HG03039 (cell line): ENCODE data around the gene AGPAT4.

Experiments used
- ATAC-seq: cut with Tn5 transposase; IDR thresholded peaks from one replicate; pipeline ENCODE4 v1.9.1; 2021; ENCODE audit warnings: mild to moderate bottlenecking, moderate library complexity; ENCODE audit not compliant: unreplicated experiment

Gene AGPAT4

DNA sequence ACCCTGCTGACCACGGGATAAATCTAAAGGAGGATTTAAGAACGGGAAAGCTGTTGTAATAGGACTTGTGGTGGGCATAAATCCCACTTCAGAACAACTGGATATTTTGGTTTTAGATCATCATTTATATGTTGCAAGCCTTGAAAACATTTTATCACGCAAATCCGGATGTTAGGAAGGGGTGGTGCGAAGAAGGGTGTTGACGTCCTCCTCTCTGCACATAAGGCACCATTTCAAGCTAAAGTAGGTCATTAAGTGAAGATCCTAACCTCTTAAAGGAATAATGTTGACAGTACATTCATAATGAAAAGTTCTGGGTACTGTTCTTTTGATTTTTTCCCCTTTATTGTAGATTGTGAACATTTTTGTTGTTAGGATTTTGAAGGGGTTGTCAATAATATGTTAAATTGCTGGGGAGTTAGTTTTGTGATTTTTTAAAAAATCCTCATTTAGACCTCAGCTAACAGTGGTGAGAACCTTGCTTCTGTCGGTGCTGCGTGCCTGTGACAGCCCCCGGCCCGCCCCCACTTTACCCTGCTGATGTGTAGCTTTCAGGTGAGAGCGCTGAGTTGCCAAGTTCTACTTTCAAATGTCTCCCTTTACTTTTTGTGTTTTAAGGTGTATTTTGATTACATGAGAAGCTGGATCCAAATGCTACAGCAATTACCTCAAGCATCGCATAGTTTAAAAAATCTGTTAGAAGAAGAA lies 193.4 kb downstream of the AGPAT4 start:
- ATAC-seq = no peak
